Loucy (cell line): Measurements from ENCODE around the gene SSBP2.

Source experiments
- CTCF ChIP-seq: fragments of 200-600 bp; sonication (generic); conservative IDR thresholded peaks from 2 replicates; pipeline ENCODE4 v1.5.1; 2014; ENCODE audit warnings: mild to moderate bottlenecking, antibody characterized with exemption, low read length
- EZH2phosphoT487 ChIP-seq: fragments of 200-600 bp; IDR thresholded peaks from 2 replicates; pipeline ENCODE4 v1.6.1; 2018; ENCODE audit warnings: antibody characterized with exemption, mild to moderate bottlenecking, moderate library complexity, borderline replicate concordance

- TF ChIP-seq EZH2phosphoT487 (no peak), CTCF (no peak)
Observed at GRCh38 chr5:81519217-81519905, 231.5 kb downstream of the SSBP2 start.
